ENCODE measurements around the gene LRP6.

Gene LRP6

GRCh38 chr12:12224240-12224940 lies 42.5 kb downstream of the LRP6 start:
- Histone ChIP-seq H3K4ac (ENCODE audit: low read length) (no peak overlapping the region), H4K8ac (ENCODE audit: low read depth, low read length) (no peak overlapping the region), H2BK12ac (ENCODE audit: low read length) (no peak overlapping the region), H2AFZ (ENCODE audit: low read length) (no peak overlapping the region), H3K4me1 (ENCODE audit: control insufficient read depth in 2 of 2, insufficient read depth in 1 of 2, low read depth in 1 of 2, low read length in 2 of 2) (peaks cover 4 to 7% of the 10 kb centered on the region in 2 donors), H2BK15ac (ENCODE audit: low read length) (no peak overlapping the region), H3K14ac (ENCODE audit: low read length) (no peak overlapping the region), H3K79me1 (ENCODE audit: low read depth, low read length) (no peaks in the 10 kb centered on the region), H3K9me3 (replicated peaks in 1 of 2; ENCODE audit: control insufficient read depth in 2 of 2, insufficient read depth in 1 of 2, low read depth in 1 of 2, low read length in 2 of 2) (peaks cover 0 to 21% of the 10 kb centered on the region in 2 donors), H3K9ac (ENCODE audit: low read depth, low read length, poor library complexity) (no peak overlapping the region), H3K23ac (ENCODE audit: low read depth, low read length, poor library complexity) (no peak overlapping the region), H3K27me3 (ENCODE audit: control insufficient read depth in 3 of 3, insufficient read depth in 3 of 3, low read depth in 1 of 3, low read length in 3 of 3) (no peaks in the 10 kb centered on the region), H2BK120ac (ENCODE audit: low read depth, low read length) (no peak overlapping the region), H2BK5ac (ENCODE audit: low read length) (no peak overlapping the region), H3K36me3 (replicated peaks in 1 of 2; ENCODE audit: control insufficient read depth in 2 of 2, insufficient read depth in 2 of 2, low read length in 2 of 2) (peaks cover 0 to 2% of the 10 kb centered on the region in 2 donors), H3K18ac (ENCODE audit: low read length) (no peak overlapping the region), H2AK5ac (ENCODE audit: low read depth, low read length) (no peak overlapping the region), H3K4me3 (ENCODE audit: low read length in 2 of 2) (no peak overlapping the region), H4K91ac (ENCODE audit: low read depth, low read length, poor library complexity) (no peak overlapping the region), H3K27ac (replicated peaks; ENCODE audit: low read length) (no peak overlapping the region), H3K4me2 (ENCODE audit: insufficient read depth, low read length, poor library complexity, severe bottlenecking) (no peak overlapping the region)
- no peak for DNase-seq (ENCODE audit: low spot score)
- WGBS, 2 donors (ENCODE audit: extremely low coverage in 2 of 2, insufficient read length in 2 of 2, insufficient replicate concordance in 1 of 2), result no CpG with 5 or more reads among the region's 2 CpGs

DNA sequence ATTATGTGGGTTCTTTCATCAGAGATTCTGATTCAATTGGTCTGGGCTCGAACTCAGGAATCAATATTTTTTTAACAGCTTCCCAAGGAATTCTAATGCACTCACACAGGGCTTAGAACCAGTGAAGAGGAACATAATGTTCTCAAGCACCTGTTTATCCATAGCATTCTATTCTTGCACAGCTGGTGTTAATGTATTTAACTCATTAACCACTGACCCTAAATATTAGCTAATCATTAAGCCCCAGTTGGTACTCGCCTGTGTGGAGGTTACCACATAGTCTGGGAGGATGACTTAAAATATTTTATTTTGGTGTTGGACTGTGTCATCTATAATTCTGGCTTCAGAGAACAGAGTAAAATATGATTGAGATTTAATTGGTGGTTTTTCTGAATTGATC lies 45.3 kb downstream of the LRP6 start:
- H2BK15ac ChIP-seq (ENCODE audit: low read length), result no peak overlapping the region
- H2BK12ac ChIP-seq (ENCODE audit: low read length), result no peak overlapping the region
- H2AFZ ChIP-seq (ENCODE audit: low read length), result no peak overlapping the region
- H3K9me3 ChIP-seq (replicated peaks in 1 of 2; ENCODE audit: control insufficient read depth in 2 of 2, insufficient read depth in 1 of 2, low read depth in 1 of 2, low read length in 2 of 2), result peaks cover 0 to 19% of the 10 kb centered on the region in 2 donors
- DNase-seq (ENCODE audit: low spot score), result no peak
- H3K27ac ChIP-seq (replicated peaks; ENCODE audit: low read length), result no peak overlapping the region
- no peak overlapping the region for H3K4ac ChIP-seq (ENCODE audit: low read length)
- no peak overlapping the region for H2BK5ac ChIP-seq (ENCODE audit: low read length)
- no peak overlapping the region for H2BK120ac ChIP-seq (ENCODE audit: low read depth, low read length)
- H3K23ac ChIP-seq (ENCODE audit: low read depth, low read length, poor library complexity), result no peak overlapping the region
- H3K36me3 ChIP-seq (replicated peaks in 1 of 2; ENCODE audit: control insufficient read depth in 2 of 2, insufficient read depth in 2 of 2, low read length in 2 of 2), result peaks cover 0 to 2% of the 10 kb centered on the region in 2 donors
- H4K8ac ChIP-seq (ENCODE audit: low read depth, low read length), result no peak overlapping the region
- H3K18ac ChIP-seq (ENCODE audit: low read length), result no peak overlapping the region
- H3K4me1 ChIP-seq (ENCODE audit: control insufficient read depth in 2 of 2, insufficient read depth in 1 of 2, low read depth in 1 of 2, low read length in 2 of 2), result peaks cover 0 to 3% of the 10 kb centered on the region in 2 donors
- no peak overlapping the region for H2AK5ac ChIP-seq (ENCODE audit: low read depth, low read length)
- H3K79me1 ChIP-seq (ENCODE audit: low read depth, low read length), result no peaks in the 10 kb centered on the region
- no peak overlapping the region for H3K14ac ChIP-seq (ENCODE audit: low read length)
- H4K91ac ChIP-seq (ENCODE audit: low read depth, low read length, poor library complexity), result no peak overlapping the region
- no peak overlapping the region for H3K4me3 ChIP-seq (ENCODE audit: low read length in 2 of 2)
- WGBS, 2 donors (ENCODE audit: extremely low coverage in 2 of 2, insufficient read length in 2 of 2, insufficient replicate concordance in 1 of 2), result no CpG with 5 or more reads among the region's 2 CpGs
- H3K9ac ChIP-seq (ENCODE audit: low read depth, low read length, poor library complexity), result no peak overlapping the region
- H3K4me2 ChIP-seq (ENCODE audit: insufficient read depth, low read length, poor library complexity, severe bottlenecking), result no peak overlapping the region
- no peaks in the 10 kb centered on the region for H3K27me3 ChIP-seq (ENCODE audit: control insufficient read depth in 3 of 3, insufficient read depth in 3 of 3, low read depth in 1 of 3, low read length in 3 of 3)

- Histone ChIP-seq H2BK5ac (ENCODE audit: low read length) (no peak overlapping the region), H3K4ac (ENCODE audit: low read length) (no peak overlapping the region), H4K91ac (ENCODE audit: low read depth, low read length, poor library complexity) (no peak overlapping the region), H3K36me3 (replicated peaks in 1 of 2; ENCODE audit: control insufficient read depth in 2 of 2, insufficient read depth in 2 of 2, low read length in 2 of 2) (no peaks in the 10 kb centered on the region), H3K9ac (ENCODE audit: low read depth, low read length, poor library complexity) (no peak overlapping the region), H3K4me1 (ENCODE audit: control insufficient read depth in 2 of 2, insufficient read depth in 1 of 2, low read depth in 1 of 2, low read length in 2 of 2) (peaks cover 5 to 6% of the 10 kb centered on the region in 2 donors), H2AK5ac (ENCODE audit: low read depth, low read length) (no peak overlapping the region), H4K8ac (ENCODE audit: low read depth, low read length) (no peak overlapping the region), H3K27me3 (ENCODE audit: control insufficient read depth in 3 of 3, insufficient read depth in 3 of 3, low read depth in 1 of 3, low read length in 3 of 3) (no peaks in the 10 kb centered on the region), H2AFZ (ENCODE audit: low read length) (no peak overlapping the region), H3K18ac (ENCODE audit: low read length) (no peak overlapping the region), H2BK15ac (ENCODE audit: low read length) (no peak overlapping the region), H2BK120ac (ENCODE audit: low read depth, low read length) (no peak overlapping the region), H3K4me2 (ENCODE audit: insufficient read depth, low read length, poor library complexity, severe bottlenecking) (no peak overlapping the region), H3K79me1 (ENCODE audit: low read depth, low read length) (peaks cover 2% of the 10 kb centered on the region), H2BK12ac (ENCODE audit: low read length) (no peak overlapping the region), H3K23ac (ENCODE audit: low read depth, low read length, poor library complexity) (no peak overlapping the region), H3K9me3 (replicated peaks in 1 of 2; ENCODE audit: control insufficient read depth in 2 of 2, insufficient read depth in 1 of 2, low read depth in 1 of 2, low read length in 2 of 2) (peaks cover 0 to 7% of the 10 kb centered on the region in 2 donors), H3K14ac (ENCODE audit: low read length) (no peak overlapping the region), H3K4me3 (ENCODE audit: low read length in 2 of 2) (no peak overlapping the region), H3K27ac (replicated peaks; ENCODE audit: low read length) (no peak overlapping the region)
- no CpG with 5 or more reads among the region's 9 CpGs for WGBS, 2 donors (ENCODE audit: extremely low coverage in 2 of 2, insufficient read length in 2 of 2, insufficient replicate concordance in 1 of 2)
- no peak for DNase-seq (ENCODE audit: low spot score)
Measured at GRCh38 chr12:12219664-12220063, 47.2 kb downstream of the LRP6 start.

DNA sequence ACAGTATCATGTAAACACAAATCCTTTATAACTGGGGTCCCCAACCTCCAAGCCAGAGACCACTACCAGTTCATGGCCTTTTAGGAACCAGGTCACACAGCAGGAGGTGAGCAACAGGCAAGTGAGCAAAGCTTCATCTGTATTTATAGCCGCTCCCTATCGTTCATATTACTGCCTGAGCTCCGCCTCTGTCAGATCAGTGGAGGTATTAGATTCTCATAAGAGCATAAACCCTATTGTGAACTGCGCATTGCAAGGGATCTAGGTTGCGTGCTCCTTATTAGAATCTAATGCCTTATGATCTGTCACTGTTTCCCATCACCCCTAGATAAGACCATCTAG lies 49.9 kb downstream of the LRP6 start:
- no peak overlapping the region for H2BK120ac ChIP-seq (ENCODE audit: low read depth, low read length)

More for the DNA sequence above, 49.9 kb downstream of the LRP6 start:
- no peak overlapping the region for H4K91ac ChIP-seq (ENCODE audit: low read depth, low read length, poor library complexity)
- H3K27ac ChIP-seq (replicated peaks; ENCODE audit: low read length), result no peak overlapping the region
- peaks cover 7 to 8% of the 10 kb centered on the region in 2 donors for H3K4me1 ChIP-seq (ENCODE audit: control insufficient read depth in 2 of 2, insufficient read depth in 1 of 2, low read depth in 1 of 2, low read length in 2 of 2)
- no peak overlapping the region for H2BK12ac ChIP-seq (ENCODE audit: low read length)
- no peak overlapping the region for H3K4me2 ChIP-seq (ENCODE audit: insufficient read depth, low read length, poor library complexity, severe bottlenecking)
- H3K9ac ChIP-seq (ENCODE audit: low read depth, low read length, poor library complexity), result no peak overlapping the region
- peaks cover 0 to 5% of the 10 kb centered on the region in 2 donors for H3K9me3 ChIP-seq (replicated peaks in 1 of 2; ENCODE audit: control insufficient read depth in 2 of 2, insufficient read depth in 1 of 2, low read depth in 1 of 2, low read length in 2 of 2)
- no peak for DNase-seq (ENCODE audit: low spot score)
- no peak overlapping the region for H3K4me3 ChIP-seq (ENCODE audit: low read length in 2 of 2)
- WGBS, 2 donors (ENCODE audit: extremely low coverage in 2 of 2, insufficient read length in 2 of 2, insufficient replicate concordance in 1 of 2), result no CpG with 5 or more reads among the region's 5 CpGs
- no peak overlapping the region for H4K8ac ChIP-seq (ENCODE audit: low read depth, low read length)
- no peak overlapping the region for H2BK5ac ChIP-seq (ENCODE audit: low read length)
- H2AK5ac ChIP-seq (ENCODE audit: low read depth, low read length), result no peak overlapping the region
- H3K27me3 ChIP-seq (ENCODE audit: control insufficient read depth in 3 of 3, insufficient read depth in 3 of 3, low read depth in 1 of 3, low read length in 3 of 3), result no peaks in the 10 kb centered on the region
- H3K79me1 ChIP-seq (ENCODE audit: low read depth, low read length), result peaks cover 2% of the 10 kb centered on the region
- H2AFZ ChIP-seq (ENCODE audit: low read length), result no peak overlapping the region
- H3K18ac ChIP-seq (ENCODE audit: low read length), result no peak overlapping the region
- H3K4ac ChIP-seq (ENCODE audit: low read length), result no peak overlapping the region
- H2BK15ac ChIP-seq (ENCODE audit: low read length), result no peak overlapping the region
- no peaks in the 10 kb centered on the region for H3K36me3 ChIP-seq (replicated peaks in 1 of 2; ENCODE audit: control insufficient read depth in 2 of 2, insufficient read depth in 2 of 2, low read length in 2 of 2)
- H3K14ac ChIP-seq (ENCODE audit: low read length), result no peak overlapping the region
- H3K23ac ChIP-seq (ENCODE audit: low read depth, low read length, poor library complexity), result no peak overlapping the region

All from neuronal stem cell (in vitro differentiated cells).